ENCODE measurements around the gene TANGO6. TPM values are rescaled to one million over a fixed set of nuclear protein-coding genes. Genes with fewer than 3 reads are reported as not detected.
"Not testable (repeated sequence)": the region's sequence is repeated elsewhere in the genome, so short reads cannot be mapped to it uniquely, and the experiment has no call there.

The TANGO6 gene
- polyA plus RNA-seq, 4 donors: 6.4 to 7.9 (median 6.9) TPM

- no peak for DNase-seq (ENCODE audit: low read depth in 4 of 4, low spot score in 2 of 4)
Observed at GRCh38 chr16:69048328-69049120, 205.2 kb downstream of the TANGO6 start.

GRCh38 chr16:69049146-69049545 lies 205.8 kb downstream of the TANGO6 start:
- DNase-seq (ENCODE audit: low read depth in 4 of 4, low spot score in 2 of 4): no peak

- DNase-seq (ENCODE audit: low read depth in 4 of 4, low spot score in 2 of 4): no peak
Observed at GRCh38 chr16:69049603-69050375, 206.5 kb downstream of the TANGO6 start.

- DNase-seq (ENCODE audit: low read depth in 4 of 4, low spot score in 2 of 4): not testable (repeated sequence)
Observed at GRCh38 chr16:69051517-69051830, 208.1 kb downstream of the TANGO6 start.

- DNase-seq (ENCODE audit: low read depth in 4 of 4, low spot score in 2 of 4): no peak
Observed at GRCh38 chr16:69055008-69055407, 211.7 kb downstream of the TANGO6 start.

- no peak for DNase-seq (ENCODE audit: low read depth in 4 of 4, low spot score in 2 of 4)
Observed at GRCh38 chr16:69055980-69056379, 212.6 kb downstream of the TANGO6 start.

GRCh38 chr16:69056421-69056820 lies 213.1 kb downstream of the TANGO6 start:
- DNase-seq (ENCODE audit: low read depth in 4 of 4, low spot score in 2 of 4): no peak

GRCh38 chr16:69057400-69058378 lies 214.4 kb downstream of the TANGO6 start:
- DNase-seq (ENCODE audit: low read depth in 4 of 4, low spot score in 2 of 4): no peak

- DNase-seq (ENCODE audit: low read depth in 4 of 4, low spot score in 2 of 4): not testable (repeated sequence)
Observed at GRCh38 chr16:69063491-69063890, 220.2 kb downstream of the TANGO6 start.

GRCh38 chr16:69064124-69064763 lies 220.9 kb downstream of the TANGO6 start:
- DNase-seq (ENCODE audit: low read depth in 4 of 4, low spot score in 2 of 4): no peak

GRCh38 chr16:69064764-69065313 lies 221.5 kb downstream of the TANGO6 start:
- DNase-seq (ENCODE audit: low read depth in 4 of 4, low spot score in 2 of 4): no peak

- DNase-seq (ENCODE audit: low read depth in 4 of 4, low spot score in 2 of 4): no peak
Observed at GRCh38 chr16:69069504-69069903, 226.2 kb downstream of the TANGO6 start.

GRCh38 chr16:69071036-69071435 lies 227.7 kb downstream of the TANGO6 start:
- DNase-seq (ENCODE audit: low read depth in 4 of 4, low spot score in 2 of 4): no peak

- DNase-seq (ENCODE audit: low read depth in 4 of 4, low spot score in 2 of 4): no peak
Observed at GRCh38 chr16:69072640-69072974, 229.3 kb downstream of the TANGO6 start.

- DNase-seq (ENCODE audit: low read depth in 4 of 4, low spot score in 2 of 4): no peak
Observed at GRCh38 chr16:69073181-69073702, 229.9 kb downstream of the TANGO6 start.

- no peak for DNase-seq (ENCODE audit: low read depth in 4 of 4, low spot score in 2 of 4)
Observed at GRCh38 chr16:69077251-69077650, 233.9 kb downstream of the TANGO6 start.

GRCh38 chr16:69078073-69078472 lies 234.7 kb downstream of the TANGO6 start:
- DNase-seq (ENCODE audit: low read depth in 4 of 4, low spot score in 2 of 4): no peak

GRCh38 chr16:69079697-69080096 lies 236.4 kb downstream of the TANGO6 start:
- no peak for DNase-seq (ENCODE audit: low read depth in 4 of 4, low spot score in 2 of 4)

- DNase-seq (ENCODE audit: low read depth in 4 of 4, low spot score in 2 of 4): no peak
Observed at GRCh38 chr16:69083306-69083941, 240.1 kb downstream of the TANGO6 start.
